Right lung (tissue), 5 donors: ENCODE data around the gene R3HDM2. TPM values are rescaled to one million over a fixed set of nuclear protein-coding genes. Genes with fewer than 3 reads are reported as not detected.
"Not testable (repeated sequence)": the region's sequence is repeated elsewhere in the genome, so short reads cannot be mapped to it uniquely, and the experiment has no call there.

Source experiments
- DNase-seq, 2 donors: peaks; one replicate each; pipeline ENCODE4 v3.0.0-alpha.2; 2013
- polyA plus RNA-seq, 5 donors: library from polyadenylated mRNA; unstranded; fragments of 120-200 nt; gene quantifications; one replicate each; pipeline versions ENCODE4 v1.2.1 to v1.2.3, GENCODE V29; 2013; ENCODE audit warnings: inconsistent platforms in 1 of 5, low replicate concordance in 1 of 5; ENCODE audit not compliant: insufficient read length in 5 of 5, insufficient read depth in 1 of 5

Gene R3HDM2
- polyA plus RNA-seq, 5 donors: 60.9 to 89.4 (median 80.8) TPM

- DNase-seq: no peak
Observed at GRCh38 chr12:57428965-57429364, 1.9 kb downstream of the R3HDM2 start.

- not testable (repeated sequence) for DNase-seq
Observed at GRCh38 chr12:57426948-57427347, 3.9 kb downstream of the R3HDM2 start.

DNA sequence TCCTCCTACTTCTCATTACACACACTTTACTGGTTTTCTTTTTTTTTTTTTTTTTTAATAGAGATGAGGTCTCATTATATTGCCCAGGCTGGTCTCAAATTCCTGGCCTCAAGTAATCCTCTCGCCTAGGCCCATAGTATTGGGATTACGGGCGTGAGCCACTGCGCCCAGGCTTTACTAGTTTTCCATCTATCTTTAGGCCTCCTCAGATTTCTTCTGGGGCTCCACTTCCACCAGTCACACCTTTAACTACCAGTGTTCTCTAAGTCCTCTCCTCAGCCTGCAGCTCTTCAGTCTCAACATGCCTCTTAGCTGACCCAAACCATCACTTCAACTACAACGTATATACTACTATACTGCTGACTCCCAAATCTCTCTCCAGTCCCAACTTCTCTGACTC, 10.4 kb downstream of the R3HDM2 start:
- no peak for DNase-seq

DNA sequence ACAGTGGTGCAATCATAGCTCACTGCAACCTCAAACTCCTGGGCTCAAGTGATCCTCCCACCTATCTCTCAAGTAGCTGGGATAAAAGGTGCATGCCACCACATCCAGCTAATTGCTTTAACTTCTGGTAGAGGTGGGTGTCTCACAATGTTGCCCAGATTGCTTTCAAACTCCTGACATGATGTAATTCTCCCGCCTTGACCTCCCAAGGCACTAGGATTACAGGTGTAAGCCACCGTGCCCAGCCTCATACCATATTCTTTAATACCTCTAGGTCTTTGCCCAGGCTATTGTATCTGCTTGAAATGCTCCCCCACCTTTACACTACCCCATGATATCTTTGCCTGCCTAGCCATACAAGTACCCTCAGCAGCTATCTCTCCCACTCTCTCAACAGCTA, 11.3 kb downstream of the R3HDM2 start:
- no peak for DNase-seq

GRCh38 chr12:57418255-57418654, 12.6 kb downstream of the R3HDM2 start:
- DNase-seq: no peak

GRCh38 chr12:57416039-57416996, 14.5 kb downstream of the R3HDM2 start:
- DNase-seq: no peak

DNA sequence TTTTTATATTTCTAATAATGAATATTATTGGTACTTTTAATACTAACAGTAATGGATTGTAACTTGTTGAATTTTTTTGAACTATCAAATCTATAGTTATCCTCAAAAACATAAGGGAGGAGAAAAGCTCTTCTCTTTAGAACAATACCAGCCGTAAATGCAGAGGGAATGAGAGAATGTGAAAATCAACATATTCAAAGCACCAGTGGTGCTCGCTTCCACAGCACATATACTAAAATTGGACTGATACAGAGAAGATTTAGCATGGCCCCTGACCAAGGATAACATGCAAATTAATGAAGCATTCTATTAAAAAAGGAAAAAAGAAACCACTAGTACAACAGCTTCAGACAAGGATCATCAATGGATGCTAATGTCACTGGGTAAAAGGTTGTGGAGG, 15.8 kb downstream of the R3HDM2 start:
- no peak for DNase-seq

- not testable (repeated sequence) for DNase-seq
Observed at GRCh38 chr12:57414160-57414559, 16.7 kb downstream of the R3HDM2 start.

GRCh38 chr12:57410534-57410933, 20.3 kb downstream of the R3HDM2 start:
- DNase-seq: no peak

DNA sequence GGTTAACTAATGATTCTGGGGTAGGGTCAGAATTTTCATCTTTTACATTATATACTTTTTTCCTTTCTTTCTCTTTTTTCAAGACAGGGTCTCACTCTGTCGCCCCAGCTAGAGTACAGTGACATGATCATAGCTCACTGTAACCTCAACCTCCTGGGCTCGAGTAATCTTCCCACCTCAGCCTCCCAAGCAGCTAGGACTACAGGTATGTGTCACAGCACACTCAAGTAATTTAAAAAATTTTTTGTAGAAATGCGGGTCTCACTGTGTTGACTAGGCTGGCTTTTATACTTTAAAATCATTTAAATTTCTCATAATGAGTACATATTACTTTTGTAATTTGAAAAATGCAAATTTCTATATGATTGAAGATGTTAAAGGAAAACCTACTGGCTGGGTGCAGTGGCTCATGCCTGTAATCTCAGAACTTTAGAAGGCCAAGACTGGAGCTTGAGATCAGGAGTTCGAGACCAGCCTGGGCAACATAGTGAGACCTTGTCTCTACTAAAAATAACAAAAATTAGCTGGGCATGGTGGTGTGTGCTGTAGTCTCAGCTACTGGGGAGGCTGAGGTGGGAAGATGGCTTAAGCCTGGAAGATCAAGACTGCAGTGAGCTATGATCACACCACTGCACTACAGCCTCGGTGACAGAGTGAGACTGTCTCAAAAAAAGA, 25.7 kb downstream of the R3HDM2 start:
- DNase-seq: no peak

GRCh38 chr12:57402156-57402555, 28.7 kb downstream of the R3HDM2 start:
- DNase-seq: not testable (repeated sequence)

- DNase-seq: no peak
Observed at GRCh38 chr12:57401165-57401564, 29.7 kb downstream of the R3HDM2 start.

DNA sequence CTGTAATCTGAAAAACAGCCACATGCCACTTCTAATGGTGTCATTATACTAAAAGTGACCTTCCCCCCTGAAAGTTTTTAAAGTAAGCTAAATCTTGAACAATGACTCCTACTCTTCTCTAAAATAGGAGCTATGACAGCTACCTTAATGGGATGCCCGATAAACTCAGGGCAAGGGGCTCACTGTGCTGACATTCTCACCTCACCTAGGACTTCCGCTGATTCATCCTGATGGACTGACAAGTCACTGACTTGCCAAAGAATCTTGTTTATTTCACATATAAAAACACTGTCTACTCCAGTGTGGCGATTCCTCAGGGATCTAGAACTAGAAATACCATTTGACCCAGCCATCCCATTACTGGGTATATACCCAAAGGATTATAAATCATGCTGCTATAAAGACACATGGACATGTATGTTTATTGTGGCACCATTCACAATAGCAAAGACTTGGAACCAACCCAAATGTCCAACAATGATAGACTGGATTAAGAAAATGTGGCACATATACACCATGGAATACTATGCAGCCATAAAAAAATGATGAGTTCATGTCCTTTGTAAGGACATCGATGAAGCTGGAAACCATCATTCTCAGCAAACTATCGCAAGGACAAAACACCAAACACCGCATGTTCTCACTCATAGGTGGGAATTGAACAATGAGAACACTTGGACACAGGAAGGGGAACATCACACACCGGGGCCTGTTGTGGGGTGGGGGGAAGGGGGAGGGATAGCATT, 31.0 kb downstream of the R3HDM2 start:
- not testable (repeated sequence) for DNase-seq

- DNase-seq: no peak
Observed at GRCh38 chr12:57397441-57397840, 33.4 kb downstream of the R3HDM2 start.

- DNase-seq: no peak
Observed at GRCh38 chr12:57395121-57395520, 35.7 kb downstream of the R3HDM2 start.

- DNase-seq: no peak
Observed at GRCh38 chr12:57390174-57390573, 40.7 kb downstream of the R3HDM2 start.

DNA sequence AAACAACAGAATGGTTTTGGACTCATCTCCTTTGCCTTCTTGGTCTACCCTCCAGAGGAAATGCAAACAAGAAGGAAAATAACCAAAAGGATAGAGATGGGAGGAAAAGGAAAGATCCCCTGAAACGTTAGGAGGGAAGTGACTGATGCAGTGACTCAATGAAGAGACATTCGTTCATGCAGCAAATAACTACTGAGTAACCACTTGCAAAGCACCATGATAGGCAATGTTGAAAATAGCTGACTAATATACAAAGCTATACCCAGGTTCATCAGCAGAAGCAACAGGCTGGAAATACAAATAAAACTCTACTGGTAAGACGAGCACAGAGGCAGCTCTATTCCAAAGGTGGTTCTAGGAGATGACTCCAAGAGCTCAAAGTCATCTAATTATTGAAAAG, 41.8 kb downstream of the R3HDM2 start:
- DNase-seq: no peak

DNA sequence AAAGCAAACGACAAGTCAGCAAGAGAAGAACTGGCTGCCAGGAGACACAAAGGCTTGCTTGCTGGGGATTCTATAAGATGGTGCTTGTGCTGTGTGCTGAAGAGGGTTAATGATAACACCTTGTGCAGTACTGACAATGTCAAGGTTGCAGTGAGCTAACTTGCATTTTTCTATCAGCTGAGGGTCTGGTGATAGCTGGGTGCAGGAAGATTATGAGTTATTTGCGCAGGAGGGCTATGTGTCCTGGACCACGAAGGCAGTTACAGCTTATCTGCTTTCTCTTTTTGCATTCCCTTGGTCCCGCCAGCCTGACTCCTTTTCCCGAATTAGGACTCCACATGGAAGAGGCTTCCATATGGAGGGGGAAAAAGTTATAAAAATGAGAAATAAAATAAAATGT, 42.4 kb downstream of the R3HDM2 start:
- no peak for DNase-seq

- DNase-seq: no peak
Observed at GRCh38 chr12:57386187-57386720, 44.6 kb downstream of the R3HDM2 start.

- no peak for DNase-seq
Observed at GRCh38 chr12:57385586-57385985, 45.3 kb downstream of the R3HDM2 start.

- no peak for DNase-seq
Observed at GRCh38 chr12:57384478-57384877, 46.4 kb downstream of the R3HDM2 start.

DNA sequence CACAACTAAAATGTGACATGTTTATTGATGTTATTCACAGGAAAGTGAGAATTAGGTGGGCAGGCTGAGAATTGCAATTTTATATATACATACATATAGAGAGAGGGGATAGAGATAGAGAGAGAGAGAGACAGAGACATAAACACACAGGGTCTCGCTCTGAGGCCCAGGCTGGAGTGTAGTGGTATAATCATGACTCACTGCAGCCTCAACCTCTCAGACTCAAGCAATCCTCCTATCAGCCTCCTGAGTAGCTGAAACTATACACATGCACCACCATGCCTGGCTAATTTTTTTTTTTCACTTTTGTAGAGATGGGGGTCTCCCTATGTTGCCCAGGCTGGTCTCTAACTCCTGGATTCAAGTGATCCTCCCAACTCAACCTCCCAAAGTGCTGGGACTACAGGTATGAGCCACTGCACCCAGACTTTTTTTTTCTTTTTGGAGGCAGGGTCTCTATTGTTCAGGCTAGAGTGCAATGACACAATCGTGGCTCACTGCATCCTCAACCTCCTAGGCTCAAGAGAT, 49.1 kb downstream of the R3HDM2 start:
- no peak for DNase-seq
